Erythroblast (primary cell): Measurements from ENCODE around the gene DIP2A.

Experiments
- GATA1 ChIP-seq: IDR thresholded peaks from 2 replicates; pipeline ENCODE4 v1.6.1; 2011; ENCODE audit warnings: low read depth, mild to moderate bottlenecking, control low read depth, low read length, moderate library complexity
- POLR2A ChIP-seq: IDR thresholded peaks from 2 replicates; pipeline ENCODE4 v1.6.1; 2011; ENCODE audit warnings: mild to moderate bottlenecking, low read length

- TF ChIP-seq POLR2A = no peak
- TF ChIP-seq GATA1 = no peak
Measured at GRCh38 chr21:46605767-46606426, 147.2 kb downstream of the DIP2A start.
